ENCODE data around the gene PXYLP1.

The PXYLP1 gene

DNA sequence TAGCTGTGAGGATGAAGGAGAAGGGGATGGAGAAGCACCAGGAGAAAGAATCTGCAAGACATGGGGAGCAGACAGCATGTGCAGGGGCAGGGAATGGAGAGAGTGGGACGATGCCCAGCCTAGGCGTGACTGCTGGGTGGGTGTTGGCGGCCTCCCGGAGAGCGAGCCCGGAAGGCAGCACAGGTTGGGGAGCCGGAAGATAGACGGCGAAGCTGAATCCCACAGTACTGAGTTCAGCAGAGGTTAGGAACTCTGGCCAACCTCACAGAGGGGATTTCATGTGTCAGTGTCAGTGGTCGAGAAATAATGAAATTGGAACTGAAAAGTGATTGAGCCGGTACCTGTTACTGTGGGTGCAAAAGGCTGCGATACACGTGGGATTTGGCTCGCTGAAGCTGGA is 55.2 kb downstream of the PXYLP1 start:
- TF ChIP-seq CTCF (conservative IDR thresholded peaks at IDR 0.05; ENCODE audit: low read length), result no peak
- no peak for TF ChIP-seq EZH2phosphoT487 (IDR thresholded peaks at IDR 0.05; ENCODE audit: borderline replicate concordance)
- no peaks in the 10 kb centered on the region for H3K27me3 ChIP-seq (ENCODE audit: insufficient read depth, low read length, poor library complexity, severe bottlenecking)
- H3K9me2 ChIP-seq (replicated peaks; ENCODE audit: low read depth, low read length), result no peaks in the 10 kb centered on the region
- no peak overlapping the region for H3K9ac ChIP-seq (ENCODE audit: low read depth, low read length, poor library complexity, severe bottlenecking)
- H3K4me1 ChIP-seq (ENCODE audit: insufficient read depth, low read length, poor library complexity, severe bottlenecking), result no peaks in the 10 kb centered on the region
- H3K36me3 ChIP-seq (ENCODE audit: insufficient read depth, low read length), result peaks cover 74% of the 10 kb centered on the region
- no peaks in the 10 kb centered on the region for H3F3A ChIP-seq (ENCODE audit: low read depth)
- H3K4me3 ChIP-seq (ENCODE audit: low read length, poor library complexity, severe bottlenecking), result no peak overlapping the region
- H3K79me2 ChIP-seq (ENCODE audit: insufficient read depth, low read length), result no peaks in the 10 kb centered on the region
- H2AFZ ChIP-seq (ENCODE audit: low read length), result no peak overlapping the region
- H3K4me2 ChIP-seq (ENCODE audit: low read depth, low read length, poor library complexity, severe bottlenecking), result no peak overlapping the region
- H3K9me3 ChIP-seq (ENCODE audit: insufficient read depth, low read depth, low read length), result no peaks in the 10 kb centered on the region
- no peaks in the 10 kb centered on the region for H4K20me1 ChIP-seq (ENCODE audit: insufficient read depth, low read length, poor library complexity, severe bottlenecking)

DNA sequence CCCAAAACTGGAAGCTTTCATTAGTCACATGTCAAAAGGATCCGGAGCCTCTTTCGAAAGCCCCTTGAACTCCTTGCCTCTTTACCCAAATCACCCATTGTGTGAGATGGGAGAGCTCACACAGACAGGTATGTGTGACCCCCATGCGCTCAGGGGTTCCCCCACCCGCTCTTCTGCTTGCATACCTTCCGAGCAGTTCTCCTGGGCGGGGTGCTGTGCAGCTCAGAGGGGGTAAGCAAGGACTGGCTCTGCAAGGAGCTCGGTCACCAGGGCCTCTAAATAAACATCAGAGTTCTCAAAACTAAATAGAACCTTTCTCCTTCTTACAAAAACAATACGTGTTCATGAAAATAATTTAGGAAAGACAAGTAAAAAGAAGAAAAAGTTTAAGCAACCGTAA is 55.7 kb downstream of the PXYLP1 start:
- no peak overlapping the region for H3K4me2 ChIP-seq (ENCODE audit: low read depth, low read length, poor library complexity, severe bottlenecking)
- no peak overlapping the region for H2AFZ ChIP-seq (ENCODE audit: low read length)
- no peaks in the 10 kb centered on the region for H3K4me1 ChIP-seq (ENCODE audit: insufficient read depth, low read length, poor library complexity, severe bottlenecking)
- no peaks in the 10 kb centered on the region for H3K9me2 ChIP-seq (replicated peaks; ENCODE audit: low read depth, low read length)
- TF ChIP-seq EZH2phosphoT487 (IDR thresholded peaks at IDR 0.05; ENCODE audit: borderline replicate concordance) (no peak), CTCF (conservative IDR thresholded peaks at IDR 0.05; ENCODE audit: low read length) (no peak)
- H3K4me3 ChIP-seq (ENCODE audit: low read length, poor library complexity, severe bottlenecking), result no peak overlapping the region
- H3K79me2 ChIP-seq (ENCODE audit: insufficient read depth, low read length), result no peaks in the 10 kb centered on the region
- no peaks in the 10 kb centered on the region for H3K27me3 ChIP-seq (ENCODE audit: insufficient read depth, low read length, poor library complexity, severe bottlenecking)
- H3K9me3 ChIP-seq (ENCODE audit: insufficient read depth, low read depth, low read length), result no peaks in the 10 kb centered on the region
- peaks cover 74% of the 10 kb centered on the region for H3K36me3 ChIP-seq (ENCODE audit: insufficient read depth, low read length)
- no peaks in the 10 kb centered on the region for H3F3A ChIP-seq (ENCODE audit: low read depth)
- no peak overlapping the region for H3K9ac ChIP-seq (ENCODE audit: low read depth, low read length, poor library complexity, severe bottlenecking)
- H4K20me1 ChIP-seq (ENCODE audit: insufficient read depth, low read length, poor library complexity, severe bottlenecking), result no peaks in the 10 kb centered on the region

DNA sequence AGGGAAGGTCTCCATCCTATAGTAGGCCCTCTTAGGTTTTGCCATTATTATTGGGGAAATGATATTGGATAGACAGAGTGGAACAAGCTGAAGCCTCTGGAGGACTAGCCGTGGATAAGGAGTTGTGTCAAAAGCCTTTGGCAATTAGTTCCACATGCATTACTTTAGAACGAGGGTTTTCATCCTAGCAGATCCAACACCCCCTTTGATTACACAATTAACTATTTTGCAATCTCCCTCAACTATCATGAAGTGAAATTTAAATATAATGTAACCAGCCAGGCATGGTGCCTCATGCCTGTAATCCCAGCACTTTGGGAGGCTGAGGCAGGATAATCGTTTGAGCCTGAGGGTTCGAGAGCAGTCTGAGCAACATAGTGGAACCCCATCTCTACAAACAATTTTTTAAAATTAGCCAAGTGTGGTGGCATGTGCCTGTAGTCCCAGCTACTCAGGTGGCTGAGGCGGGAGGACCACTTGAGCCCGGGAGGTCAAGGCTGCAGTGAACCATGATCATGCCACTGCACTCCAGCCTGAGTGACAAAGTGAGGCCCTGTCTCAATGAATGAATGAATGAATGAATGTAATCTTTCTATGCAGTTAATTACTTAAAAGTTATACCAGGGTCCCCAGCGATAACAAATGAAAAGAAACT is 56.8 kb downstream of the PXYLP1 start:
- no peak overlapping the region for H3K4me2 ChIP-seq (ENCODE audit: low read depth, low read length, poor library complexity, severe bottlenecking)

More for the DNA sequence above, 56.8 kb downstream of the PXYLP1 start:
- H4K20me1 ChIP-seq (ENCODE audit: insufficient read depth, low read length, poor library complexity, severe bottlenecking), result no peaks in the 10 kb centered on the region
- H2AFZ ChIP-seq (ENCODE audit: low read length), result no peak overlapping the region
- H3K79me2 ChIP-seq (ENCODE audit: insufficient read depth, low read length), result no peaks in the 10 kb centered on the region
- H3K9me2 ChIP-seq (replicated peaks; ENCODE audit: low read depth, low read length), result no peaks in the 10 kb centered on the region
- H3K27me3 ChIP-seq (ENCODE audit: insufficient read depth, low read length, poor library complexity, severe bottlenecking), result no peaks in the 10 kb centered on the region
- no peak for TF ChIP-seq EZH2phosphoT487 (IDR thresholded peaks at IDR 0.05; ENCODE audit: borderline replicate concordance)
- TF ChIP-seq CTCF (conservative IDR thresholded peaks at IDR 0.05; ENCODE audit: low read length), result no peak
- no peaks in the 10 kb centered on the region for H3K9me3 ChIP-seq (ENCODE audit: insufficient read depth, low read depth, low read length)
- peaks cover 85% of the 10 kb centered on the region for H3K36me3 ChIP-seq (ENCODE audit: insufficient read depth, low read length)
- H3F3A ChIP-seq (ENCODE audit: low read depth), result no peaks in the 10 kb centered on the region
- H3K4me3 ChIP-seq (ENCODE audit: low read length, poor library complexity, severe bottlenecking), result no peak overlapping the region
- H3K4me1 ChIP-seq (ENCODE audit: insufficient read depth, low read length, poor library complexity, severe bottlenecking), result no peaks in the 10 kb centered on the region
- H3K9ac ChIP-seq (ENCODE audit: low read depth, low read length, poor library complexity, severe bottlenecking), result no peak overlapping the region

Measured in Loucy (cell line).